HG02623 (cell line): Measurements from ENCODE around the gene LAIR2.

ENCODE experiments used
- ATAC-seq: cut with Tn5 transposase; IDR thresholded peaks from one replicate; pipeline ENCODE4 v1.9.1; 2021; ENCODE audit warnings: moderate library complexity; ENCODE audit not compliant: unreplicated experiment

The LAIR2 gene

DNA sequence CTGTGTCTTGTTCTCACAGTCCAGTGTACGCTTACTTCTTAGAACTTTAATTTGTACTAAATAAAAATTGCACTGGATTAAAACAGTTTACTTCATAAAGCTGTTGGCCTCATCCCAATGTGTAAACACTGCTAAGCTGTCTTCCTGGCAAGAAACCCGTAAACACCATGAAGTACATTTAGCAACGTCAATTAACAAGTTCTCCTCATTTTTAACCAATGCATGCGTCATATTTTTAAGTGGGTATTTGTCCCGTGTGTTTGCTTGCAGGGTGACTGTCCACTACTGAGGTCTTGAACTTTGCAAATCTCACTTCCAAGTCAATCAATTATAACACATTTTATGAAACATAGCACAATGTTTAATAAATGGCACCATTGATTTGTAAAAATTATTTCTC is 28.2 kb downstream of the LAIR2 start:
- ATAC-seq = no peak

DNA sequence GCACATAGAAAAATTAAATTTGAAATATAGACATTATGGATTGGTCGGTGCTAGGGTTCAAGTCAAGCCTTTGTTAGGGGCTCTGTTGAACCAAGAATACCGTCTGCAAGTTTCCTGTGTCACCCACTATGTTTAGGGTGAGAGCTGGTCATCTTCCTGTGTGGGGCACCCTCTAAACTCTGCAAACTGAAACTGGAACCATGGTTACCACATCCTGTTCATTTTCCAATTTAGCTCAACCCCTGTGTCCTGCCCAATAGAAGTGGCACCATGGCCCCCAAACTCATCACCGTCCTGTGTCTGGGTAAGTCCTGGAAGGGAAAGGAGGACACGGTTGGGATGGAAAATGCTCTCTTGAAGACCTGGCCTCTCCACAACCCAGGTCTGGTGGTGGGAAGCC is 29.9 kb downstream of the LAIR2 start:
- no peak for ATAC-seq

DNA sequence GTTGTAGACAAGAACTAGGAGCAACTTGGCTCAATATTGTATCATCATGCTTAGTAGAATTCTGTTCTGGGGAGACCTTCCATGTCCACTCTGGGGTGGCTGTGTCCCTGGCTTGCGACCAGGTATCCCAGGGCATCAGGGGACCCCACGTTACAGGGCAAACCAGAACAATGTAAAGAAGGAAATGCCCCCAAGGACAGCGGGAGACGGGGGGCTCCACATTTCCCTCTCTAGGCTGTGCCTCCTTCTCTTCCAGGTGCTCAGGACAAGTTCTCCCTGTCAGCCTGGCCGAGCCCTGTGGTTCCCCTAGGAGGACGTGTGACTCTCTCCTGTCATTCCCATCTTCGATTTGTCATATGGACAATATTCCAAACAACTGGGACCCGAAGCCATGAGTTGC is 30.8 kb downstream of the LAIR2 start:
- ATAC-seq = no peak

DNA sequence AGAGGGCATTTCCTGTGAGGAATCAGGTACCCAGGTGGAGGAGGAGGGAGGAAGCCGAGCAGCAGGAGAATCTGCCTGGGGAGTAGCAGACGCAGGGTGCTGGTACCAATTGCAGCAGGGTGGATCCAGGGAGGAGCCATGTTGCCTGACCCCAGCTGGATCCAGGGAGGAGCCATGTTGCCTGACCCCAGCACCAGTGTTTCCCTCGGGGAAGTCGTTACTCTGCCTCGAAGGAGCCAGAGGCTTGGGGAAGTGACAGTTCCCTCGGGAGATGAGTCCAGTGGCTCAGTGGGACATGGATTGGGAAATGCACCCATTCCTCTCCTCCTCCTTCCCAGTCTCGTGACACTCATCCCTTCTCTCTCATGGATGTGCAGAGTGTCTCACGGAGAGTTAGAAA is 31.5 kb downstream of the LAIR2 start:
- ATAC-seq = no peak

DNA sequence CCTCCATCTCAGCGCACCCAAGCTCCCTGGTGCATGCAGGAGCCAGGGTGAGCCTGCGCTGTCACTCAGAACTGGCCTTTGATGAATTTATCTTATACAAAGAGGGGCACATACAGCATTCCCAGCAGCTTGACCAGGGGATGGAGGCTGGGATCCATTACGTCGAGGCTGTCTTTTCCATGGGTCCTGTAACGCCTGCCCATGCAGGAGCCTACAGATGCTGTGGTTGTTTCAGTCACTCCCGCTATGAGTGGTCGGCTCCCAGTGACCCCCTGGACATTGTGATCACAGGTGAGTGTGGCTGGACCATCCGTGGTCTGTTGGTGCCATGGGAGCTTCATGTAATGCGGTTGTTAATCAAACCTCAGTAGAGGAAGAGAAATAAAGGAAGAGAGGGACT is 33.0 kb downstream of the LAIR2 start:
- no peak for ATAC-seq

DNA sequence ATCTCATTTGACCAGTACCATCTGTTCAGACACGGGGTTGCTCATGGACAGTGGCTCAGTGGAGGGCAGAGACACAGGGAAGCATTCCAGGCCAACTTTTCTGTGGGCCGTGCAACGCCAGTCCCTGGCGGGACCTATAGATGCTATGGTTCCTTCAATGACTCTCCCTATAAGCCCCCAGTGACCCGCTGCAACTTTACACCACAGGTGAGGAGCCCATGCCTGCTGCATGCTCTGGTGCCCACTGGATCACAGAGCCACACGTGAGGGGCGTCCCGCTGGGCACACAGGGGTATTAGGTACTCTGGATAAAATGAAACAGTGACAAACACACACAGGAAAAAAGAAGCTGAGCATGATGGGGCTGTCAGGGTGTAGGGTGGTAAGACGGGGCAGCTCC is 34.3 kb downstream of the LAIR2 start:
- no peak for ATAC-seq

DNA sequence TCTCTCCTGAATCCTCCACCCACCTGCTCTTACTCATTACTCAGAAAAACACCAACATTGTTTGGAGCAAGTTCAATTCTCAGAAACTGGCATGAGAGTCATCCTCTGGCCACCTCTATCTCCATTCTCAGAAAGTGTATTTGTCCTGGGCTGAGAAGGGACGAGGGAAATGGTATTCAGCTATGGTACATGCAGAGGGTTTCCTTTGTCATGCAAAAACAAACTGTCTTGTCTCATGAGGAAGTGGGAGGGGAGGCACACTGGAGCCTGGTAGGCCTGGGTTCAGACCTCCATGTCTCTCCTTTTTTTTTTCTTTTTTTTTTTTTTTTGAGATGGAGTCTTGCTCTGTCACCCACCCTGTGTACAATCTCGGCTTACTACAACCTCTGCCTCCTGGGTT is 39.1 kb downstream of the LAIR2 start:
- ATAC-seq = no peak

DNA sequence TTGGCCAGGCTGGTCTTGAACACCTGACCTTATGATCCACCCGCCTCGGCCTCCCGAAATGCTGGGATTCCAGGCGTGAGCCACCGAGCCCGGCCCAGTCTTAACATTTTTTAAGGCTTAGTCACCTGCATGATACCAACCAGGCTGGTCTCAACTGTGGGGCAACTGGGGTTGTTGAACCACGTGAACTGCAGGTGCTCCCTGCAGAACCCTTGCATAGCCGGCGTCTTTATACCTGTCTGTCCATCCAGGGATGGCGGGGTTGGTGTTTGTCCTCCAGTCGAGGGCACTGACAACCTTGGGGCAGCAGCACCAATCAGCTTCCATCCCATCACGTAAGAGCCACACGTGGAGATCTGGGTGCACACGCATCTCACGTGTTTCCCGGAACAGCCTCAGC is 46.2 kb downstream of the LAIR2 start:
- ATAC-seq = no peak

DNA sequence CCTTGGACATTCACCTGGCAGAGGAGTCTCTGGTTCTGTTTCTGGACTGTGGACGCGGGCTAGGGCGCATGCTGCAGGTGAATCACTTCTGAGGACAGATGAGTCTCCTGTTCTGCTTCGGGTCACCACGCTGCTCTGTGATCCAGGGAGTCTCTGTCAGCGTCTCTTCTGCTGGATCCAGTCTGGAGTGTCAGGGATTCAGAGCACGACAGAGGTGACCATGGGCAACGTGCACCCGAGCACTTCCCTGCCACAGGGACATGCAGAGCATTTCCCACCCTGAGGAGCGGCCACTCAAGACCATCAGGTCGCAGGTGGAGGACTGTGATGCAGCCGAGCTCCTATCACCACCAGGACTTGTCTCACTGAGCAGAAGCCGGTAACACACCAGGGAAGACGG is 46.6 kb downstream of the LAIR2 start:
- ATAC-seq = no peak

DNA sequence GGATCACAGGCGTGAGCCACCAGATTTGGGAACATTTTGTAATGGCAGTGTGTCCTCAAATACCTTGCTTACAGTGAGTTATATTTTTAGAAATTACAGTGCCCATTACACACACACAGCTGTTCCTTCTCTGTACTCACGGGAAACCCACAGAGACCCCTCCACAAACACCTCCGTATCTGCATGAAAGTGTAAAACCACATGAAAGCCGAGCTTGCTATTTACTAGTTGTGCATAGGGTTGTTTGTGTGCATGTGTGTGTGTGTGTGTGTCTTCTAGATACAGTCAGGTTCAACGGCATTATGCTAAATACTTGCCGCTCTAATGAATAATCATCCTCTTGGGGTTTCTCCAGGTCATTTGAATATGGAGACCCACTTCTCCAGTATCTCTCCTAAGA is 48.7 kb downstream of the LAIR2 start:
- no peak for ATAC-seq

DNA sequence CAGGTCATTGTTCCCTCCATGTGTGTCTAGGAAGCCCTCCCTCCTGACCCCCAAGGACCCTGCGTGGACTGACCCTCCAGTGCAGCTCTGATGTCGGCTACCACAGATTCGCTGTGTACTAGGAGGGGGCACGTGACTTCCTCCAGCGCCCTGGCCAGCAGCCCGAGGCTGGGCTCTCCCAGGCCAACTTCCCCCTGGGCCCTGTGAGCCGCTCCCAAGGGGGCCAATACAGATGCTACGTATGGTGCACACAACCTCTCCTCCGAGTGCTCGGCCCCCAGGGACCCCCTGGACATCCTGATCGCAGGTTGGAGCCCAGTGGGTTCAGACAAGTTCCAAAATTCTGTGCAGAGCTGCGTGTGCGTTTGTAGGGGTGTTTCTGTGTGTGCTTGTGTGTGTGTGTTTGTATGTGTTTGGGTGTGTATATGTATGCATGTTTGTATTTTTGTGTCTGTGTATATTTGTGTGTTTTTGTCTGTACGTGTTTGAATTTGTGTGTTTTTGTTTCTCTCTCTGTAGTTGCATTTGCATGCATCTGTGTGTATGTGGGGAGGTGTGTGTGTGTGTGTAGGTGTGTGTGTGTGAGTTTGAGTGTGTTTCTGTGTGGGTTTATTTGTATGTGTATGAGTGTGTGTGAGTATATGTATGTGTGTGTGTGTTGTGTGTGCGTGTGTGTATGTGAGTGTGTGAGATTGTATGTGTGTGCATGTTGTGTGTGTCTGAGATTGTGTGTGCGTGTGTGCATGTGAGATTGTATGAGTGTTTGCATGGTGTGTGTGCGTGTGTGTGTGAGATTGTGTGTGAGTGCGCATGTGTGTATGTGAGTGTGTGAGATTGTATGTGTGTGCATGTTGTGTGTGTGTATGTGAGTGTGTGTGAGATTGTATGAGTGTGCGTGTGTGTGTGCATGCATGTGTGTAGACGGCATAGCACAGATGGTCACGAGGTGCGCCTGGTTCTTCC is 49.6 kb downstream of the LAIR2 start:
- ATAC-seq = no peak

DNA sequence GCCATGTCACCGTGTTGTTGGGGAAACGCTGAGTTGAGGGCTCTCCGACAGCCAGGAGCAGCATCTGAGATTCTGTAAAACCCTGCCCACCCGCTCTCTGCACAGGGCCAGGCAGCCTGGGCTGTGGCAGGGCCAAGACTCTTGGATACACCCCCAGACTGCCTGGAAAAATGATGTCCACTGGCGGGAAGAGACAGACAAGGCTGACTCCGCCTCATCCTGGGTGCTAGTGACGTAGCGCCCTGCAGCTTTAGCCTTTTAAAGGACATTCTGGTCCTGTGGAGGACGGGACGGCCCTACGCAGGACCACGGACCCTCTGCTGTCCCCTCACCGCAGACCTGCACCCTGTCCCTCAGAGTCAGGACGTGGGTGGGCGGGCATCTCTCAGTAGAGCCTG is 50.3 kb downstream of the LAIR2 start:
- ATAC-seq = no peak

DNA sequence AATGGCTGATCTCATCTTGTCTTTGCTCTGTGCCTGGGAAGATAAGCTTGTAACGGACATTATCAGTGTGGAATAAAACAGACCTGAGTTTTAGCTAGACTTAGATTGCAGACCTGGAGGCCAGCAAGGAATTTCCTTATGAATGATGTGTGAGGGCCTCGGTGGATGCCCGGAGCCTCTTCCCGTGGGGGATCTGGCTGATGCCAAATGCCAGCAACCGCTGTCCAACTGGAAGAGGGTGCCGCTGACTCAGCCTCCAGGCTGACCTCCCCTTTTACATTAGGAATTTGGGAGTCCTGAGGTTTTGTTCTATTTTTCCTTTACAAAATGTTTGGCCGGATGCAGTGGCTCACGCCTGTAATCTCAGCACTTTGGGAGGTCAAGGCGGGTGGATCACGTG is 51.4 kb downstream of the LAIR2 start:
- no peak for ATAC-seq

DNA sequence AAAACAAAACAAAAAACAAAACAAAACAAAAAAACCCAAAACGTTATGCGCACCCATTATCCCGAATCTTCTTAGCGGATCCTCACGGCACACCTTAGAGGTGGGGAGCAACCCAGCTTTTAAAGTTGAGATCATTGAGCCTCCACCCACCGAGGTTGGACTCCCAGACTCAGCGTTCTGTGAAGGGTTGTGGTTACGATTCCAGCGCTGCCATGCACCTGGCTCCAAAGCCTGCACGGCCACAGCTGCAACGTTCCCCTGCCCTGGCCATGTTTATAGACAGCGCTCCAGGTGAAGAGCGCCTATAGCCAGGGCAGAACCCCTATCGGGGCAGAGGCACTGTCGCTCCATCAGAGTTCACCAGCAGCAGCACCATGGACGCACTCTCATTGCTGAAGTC is 52.3 kb downstream of the LAIR2 start:
- ATAC-seq = no peak

DNA sequence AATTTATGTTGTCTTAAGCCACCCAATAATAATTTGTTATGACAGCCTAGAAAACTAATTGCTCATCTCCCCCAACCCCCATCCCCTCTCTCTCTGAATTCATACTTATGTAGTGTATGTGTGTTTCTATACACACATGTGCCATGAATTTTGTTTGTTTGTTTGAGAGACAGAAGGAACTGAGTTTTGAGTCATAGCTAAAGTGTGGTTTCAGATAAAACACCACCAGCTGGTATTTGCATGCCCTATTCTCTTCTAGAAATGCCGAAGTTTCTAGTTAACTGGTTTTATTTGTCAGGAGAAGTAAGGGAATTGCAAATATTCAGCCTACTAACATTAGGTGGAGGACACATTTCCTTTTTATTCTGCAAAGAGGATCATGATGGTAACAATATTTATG is 53.6 kb downstream of the LAIR2 start:
- ATAC-seq = no peak

DNA sequence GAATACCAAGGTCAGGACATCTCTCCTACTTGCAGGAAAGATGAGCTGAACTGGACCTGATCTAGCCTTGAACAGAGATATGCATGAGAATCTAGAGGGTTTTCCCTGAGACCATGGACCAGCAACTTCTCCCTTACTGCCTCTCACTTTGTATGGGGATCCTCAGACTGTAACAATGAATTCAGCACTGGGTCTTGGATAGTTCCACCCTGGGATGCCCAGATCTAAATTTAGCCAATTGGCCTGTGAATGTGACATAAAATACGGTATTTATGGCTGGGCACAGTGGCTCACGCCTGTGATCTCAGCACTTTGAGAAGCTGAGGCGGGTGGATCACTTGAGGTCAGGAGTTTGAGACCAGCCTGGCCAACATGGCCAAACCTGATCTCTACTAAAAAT is 55.7 kb downstream of the LAIR2 start:
- ATAC-seq = no peak
